LNCAP (cell line): ENCODE results near the gene JADE3.

Source experiments
- CTCF ChIP-seq: fragments of 450-650 bp; IDR thresholded peaks from 2 replicates; pipeline ENCODE4 v1.5.1; 2017; ENCODE audit warnings: mild to moderate bottlenecking

JADE3 gene

DNA sequence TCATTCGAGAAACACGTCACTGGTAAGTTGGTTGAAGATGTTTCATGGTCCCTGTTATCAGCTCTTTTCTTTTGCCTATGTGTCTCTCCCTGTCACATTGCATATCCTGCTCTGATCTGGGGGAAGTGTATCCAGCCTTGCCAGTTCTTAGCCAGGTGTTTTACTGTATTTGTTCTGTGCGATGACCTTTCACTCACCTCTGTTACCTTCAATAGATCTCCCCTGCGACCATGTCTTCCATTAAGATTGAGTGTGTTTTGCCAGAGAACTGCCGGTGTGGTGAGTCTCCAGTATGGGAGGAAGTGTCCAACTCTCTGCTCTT, 168.7 kb downstream of the JADE3 start:
- no peak for TF ChIP-seq CTCF

- no peak for TF ChIP-seq CTCF
These were observed 179.0 kb downstream of the JADE3 start for GRCh38 chrX:47091149-47091775.

DNA sequence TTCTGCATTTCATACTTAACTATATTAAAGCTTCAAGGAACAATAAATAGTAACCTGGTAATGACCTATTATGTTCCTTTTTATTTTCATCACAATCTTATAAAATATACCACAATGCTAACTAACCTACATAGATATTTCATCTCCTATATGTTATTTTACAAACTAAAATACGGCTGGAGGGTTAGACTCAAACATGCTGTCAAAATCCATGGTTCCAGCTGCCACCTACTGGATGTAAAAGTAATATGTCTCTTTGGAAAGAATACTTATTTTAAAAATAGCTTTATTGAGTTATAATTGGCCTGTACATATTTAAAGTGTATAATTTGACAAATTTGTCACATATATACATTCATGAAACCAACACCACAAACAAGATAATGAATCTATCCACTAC, 181.0 kb downstream of the JADE3 start:
- TF ChIP-seq CTCF, result peak; percentile 49; the same call in 1 of the 2 replicates

DNA sequence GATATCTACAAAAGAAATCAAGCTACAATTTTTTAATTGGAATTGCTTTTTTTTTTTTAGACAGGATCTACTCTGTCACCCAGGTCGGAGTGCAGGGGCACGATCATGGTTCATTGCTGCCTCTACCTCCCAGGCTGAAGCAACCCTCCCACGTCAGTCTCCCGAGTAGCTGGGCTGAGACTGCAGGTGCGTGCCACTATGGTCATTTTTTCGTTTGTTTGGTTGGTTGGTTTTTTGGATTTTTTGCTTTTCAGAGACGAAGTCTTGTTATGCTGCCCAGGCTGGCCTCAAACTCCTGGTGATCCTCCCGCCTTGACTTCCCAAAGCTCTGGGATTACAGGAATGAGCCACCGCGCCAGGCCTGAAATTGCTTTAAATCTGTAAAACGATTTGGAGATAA, 181.6 kb downstream of the JADE3 start:
- no peak for TF ChIP-seq CTCF

GRCh38 chrX:47097018-47097417, 184.8 kb downstream of the JADE3 start:
- TF ChIP-seq CTCF, result no peak

GRCh38 chrX:47098338-47099094, 186.3 kb downstream of the JADE3 start:
- no peak for TF ChIP-seq CTCF

- TF ChIP-seq CTCF, result no peak
These were observed 189.0 kb downstream of the JADE3 start for GRCh38 chrX:47101206-47101605.
